ENCODE data around the gene FITM1. TPM values are rescaled to one million over a fixed set of nuclear protein-coding genes. Genes with fewer than 3 reads are reported as not detected.
A peak's percentile ranks its signal among the peaks of the same experiment; 100 is the strongest.

FITM1 gene
- 1.5 TPM for total RNA-seq (2013)
- 1 to 10 TPM in 1 of 3 donors, not detected in 2; 2.1 TPM for polyA plus RNA-seq
- polyA minus RNA-seq, result 0.97 and 1.1 TPM in 2 replicates
- total RNA-seq, result 0.06 to 1.7 (median 0.98) reads per million in 11 experiments

DNA sequence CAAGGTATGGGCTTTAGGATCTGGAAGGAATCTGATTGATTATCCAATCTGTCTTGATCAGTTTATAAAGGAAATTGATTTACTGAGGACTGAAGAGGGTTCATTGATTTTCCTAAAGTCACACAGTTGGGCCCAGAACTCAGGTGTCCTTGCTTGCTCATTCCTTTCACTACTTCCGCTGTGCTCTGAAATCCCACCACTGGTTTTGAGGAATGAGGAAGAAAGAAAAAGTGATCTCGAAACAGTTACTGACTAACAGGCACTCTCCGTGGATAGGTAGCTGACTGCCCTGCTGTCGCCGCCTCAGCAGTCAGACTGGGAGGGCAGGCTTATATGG lies at the start of gene FITM1:
TSS of gene FITM1 (plus strand) at position 280 of the 337 bp plus-strand sequence. CDS start 905 bp downstream, outside the sequence.
- H4K20me1 ChIP-seq (ENCODE audit: insufficient read depth, low read length), result no peaks in the 10 kb centered on the region
- H3K4me1 ChIP-seq (ENCODE audit: control insufficient read depth in 1 of 2, insufficient read depth in 2 of 2, low read length in 2 of 2), result peaks cover 7 to 10% of the 10 kb centered on the region in 2 donors
- intact Hi-C loops (cut with micrococcal nuclease), result loop anchor here in 1 of 2 donors (10.0 kb wide), 1 partner anchor 104 kb away; the partner anchor contains the start of genes GMPR2 and NEDD8
- DNase-seq, result peak in 1 of 3 donors; percentile 44
- Mint-ChIP-seq H3K27me3 (ENCODE audit: low read depth in 3 of 3) (no peaks in the 10 kb centered on the region), H3K36me3 (peaks cover 11 to 26% of the 10 kb centered on the region in 2 donors), H3K27ac (peak within 1 kb of the TSS in 4 of 7 donors; percentile 2 to 86 (median 57)), H3K4me1 (peaks cover 13% of the 10 kb centered on the region), H3K9me3 (peaks cover 0 to 1% (median 0%) of the 10 kb centered on the region in 7 donors), H3K4me3 (no peak within 1 kb of the TSS)
- no peak within 1 kb of the TSS for H3K4me2 ChIP-seq (replicated peaks; ENCODE audit: extremely low read depth, low read length, poor library complexity, severe bottlenecking)
- 75% methylated on average over 4 of the region's 5 CpGs for WGBS (ENCODE audit: insufficient coverage)
- TF ChIP-seq CTCF (IDR thresholded peaks at IDR 0.05), result no peak
- no peaks in the 10 kb centered on the region for H3K27me3 ChIP-seq (ENCODE audit: control insufficient read depth in 2 of 2, insufficient read depth in 2 of 2, low read length in 2 of 2)
- no peaks in the 10 kb centered on the region for H3K36me3 ChIP-seq (replicated peaks in 1 of 2; ENCODE audit: control insufficient read depth in 1 of 2, insufficient read depth in 2 of 2, low read length in 2 of 2)
- no peak within 1 kb of the TSS for H3K9ac ChIP-seq (ENCODE audit: insufficient read depth, low read length, poor library complexity, severe bottlenecking)
- no peak within 1 kb of the TSS for H3K27ac ChIP-seq (ENCODE audit: low read depth in 1 of 2, low read length in 2 of 2)
- no peaks in the 10 kb centered on the region for H3K9me3 ChIP-seq (replicated peaks in 1 of 2; ENCODE audit: control insufficient read depth in 1 of 2, insufficient read depth in 1 of 2, low read length in 2 of 2)
- H3K79me2 ChIP-seq (ENCODE audit: insufficient read depth, low read length), result no peaks in the 10 kb centered on the region
- H3K4me3 ChIP-seq (replicated peaks in 1 of 3; ENCODE audit: low read depth in 2 of 3, low read length in 3 of 3), result no peak within 1 kb of the TSS
- H2AFZ ChIP-seq (ENCODE audit: insufficient read depth, low read depth, low read length, poor library complexity, severe bottlenecking), result no peak within 1 kb of the TSS

GRCh38 chr14:24080888-24081738 lies 49.3 kb upstream of the FITM1 start:
- under 1% methylated on average over 62 of the region's 74 CpGs for WGBS (ENCODE audit: insufficient coverage)
- intact Hi-C loops (cut with micrococcal nuclease), result no loop called here
- Histone ChIP-seq H4K20me1 (ENCODE audit: insufficient read depth, low read length) (no peaks in the 10 kb centered on the region), H3K27me3 (ENCODE audit: control insufficient read depth in 2 of 2, insufficient read depth in 2 of 2, low read length in 2 of 2) (peaks cover 21 to 44% of the 10 kb centered on the region in 2 donors), H2AFZ (ENCODE audit: insufficient read depth, low read depth, low read length, poor library complexity, severe bottlenecking) (peak overlapping the region; percentile 84), H3K4me2 (replicated peaks; ENCODE audit: extremely low read depth, low read length, poor library complexity, severe bottlenecking) (peak overlapping the region; percentile 89), H3K36me3 (replicated peaks in 1 of 2; ENCODE audit: control insufficient read depth in 1 of 2, insufficient read depth in 2 of 2, low read length in 2 of 2) (no peaks in the 10 kb centered on the region), H3K9me3 (replicated peaks in 1 of 2; ENCODE audit: control insufficient read depth in 1 of 2, insufficient read depth in 1 of 2, low read length in 2 of 2) (no peaks in the 10 kb centered on the region), H3K9ac (ENCODE audit: insufficient read depth, low read length, poor library complexity, severe bottlenecking) (peak overlapping the region; percentile 53), H3K79me2 (ENCODE audit: insufficient read depth, low read length) (no peaks in the 10 kb centered on the region), H3K4me3 (replicated peaks in 1 of 3; ENCODE audit: low read depth in 2 of 3, low read length in 3 of 3) (peak overlapping the region; percentile 30 to 76 (median 39)), H3K4me1 (ENCODE audit: control insufficient read depth in 1 of 2, insufficient read depth in 2 of 2, low read length in 2 of 2) (peaks cover 12 to 18% of the 10 kb centered on the region in 2 donors), H3K27ac (ENCODE audit: low read depth in 1 of 2, low read length in 2 of 2) (no peak overlapping the region)
- H3K27ac Mint-ChIP-seq, result no peak overlapping the region
- peaks cover 0 to 23% (median 2%) of the 10 kb centered on the region in 7 donors for H3K9me3 Mint-ChIP-seq
- H3K4me1 Mint-ChIP-seq, result peaks cover 14% of the 10 kb centered on the region
- no peak for DNase-seq
- peak overlapping the region; percentile 75 to 88 for H3K4me3 Mint-ChIP-seq
- TF ChIP-seq CTCF (IDR thresholded peaks at IDR 0.05), result no peak
- peaks cover 4 to 11% of the 10 kb centered on the region in 2 donors for H3K36me3 Mint-ChIP-seq
- H3K27me3 Mint-ChIP-seq (ENCODE audit: low read depth in 3 of 3), result peaks cover 45 to 48% (median 46%) of the 10 kb centered on the region in 3 donors
